Kidney capillary endothelial cell (primary cell): ENCODE data around the gene NMD3.
A peak's percentile ranks its signal among the peaks of the same experiment; 100 is the strongest.
"Not testable (repeated sequence)": the region's sequence is repeated elsewhere in the genome, so short reads cannot be mapped to it uniquely, and the experiment has no call there.

Experiments used
- DNase-seq: peaks from one replicate; pipeline ENCODE4 v3.0.0-alpha.2; 2018; ENCODE audit warnings: low spot score

NMD3 gene

GRCh38 chr3:161220850-161221753 lies at the start of gene NMD3:
Gene NMD3, plus strand, starts transcription at chr3:161221311. Its CDS starts 703 bp downstream, at chr3:161222014.
- DNase-seq, result peak; percentile 83

GRCh38 chr3:161171639-161172552 lies 49.2 kb upstream of the NMD3 start:
- DNase-seq, result no peak

GRCh38 chr3:161175506-161175905 lies 45.6 kb upstream of the NMD3 start:
- no peak for DNase-seq

- DNase-seq, result no peak
These were observed 43.1 kb upstream of the NMD3 start for GRCh38 chr3:161177991-161178390.

- DNase-seq, result not testable (repeated sequence)
These were observed 39.7 kb upstream of the NMD3 start for GRCh38 chr3:161181371-161181770.

DNA sequence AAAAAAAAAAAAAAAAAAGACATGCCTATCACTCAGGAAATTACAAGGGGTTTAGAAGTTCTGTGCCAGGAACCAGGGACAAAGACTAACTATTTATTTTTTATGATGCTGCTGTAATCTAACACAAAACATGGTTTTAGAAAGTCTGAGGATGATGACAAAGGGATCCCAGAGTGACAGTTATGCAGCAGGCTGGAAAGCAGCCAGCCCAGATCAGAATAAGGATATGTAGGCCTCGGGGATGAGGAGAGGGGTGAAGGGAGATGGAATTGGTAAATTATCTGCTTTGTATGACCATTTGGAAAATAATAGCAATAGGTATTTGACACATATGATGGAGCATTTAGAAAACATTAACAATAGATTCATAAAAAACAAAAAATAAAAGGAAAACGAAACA lies 34.1 kb upstream of the NMD3 start:
- DNase-seq, result no peak

DNA sequence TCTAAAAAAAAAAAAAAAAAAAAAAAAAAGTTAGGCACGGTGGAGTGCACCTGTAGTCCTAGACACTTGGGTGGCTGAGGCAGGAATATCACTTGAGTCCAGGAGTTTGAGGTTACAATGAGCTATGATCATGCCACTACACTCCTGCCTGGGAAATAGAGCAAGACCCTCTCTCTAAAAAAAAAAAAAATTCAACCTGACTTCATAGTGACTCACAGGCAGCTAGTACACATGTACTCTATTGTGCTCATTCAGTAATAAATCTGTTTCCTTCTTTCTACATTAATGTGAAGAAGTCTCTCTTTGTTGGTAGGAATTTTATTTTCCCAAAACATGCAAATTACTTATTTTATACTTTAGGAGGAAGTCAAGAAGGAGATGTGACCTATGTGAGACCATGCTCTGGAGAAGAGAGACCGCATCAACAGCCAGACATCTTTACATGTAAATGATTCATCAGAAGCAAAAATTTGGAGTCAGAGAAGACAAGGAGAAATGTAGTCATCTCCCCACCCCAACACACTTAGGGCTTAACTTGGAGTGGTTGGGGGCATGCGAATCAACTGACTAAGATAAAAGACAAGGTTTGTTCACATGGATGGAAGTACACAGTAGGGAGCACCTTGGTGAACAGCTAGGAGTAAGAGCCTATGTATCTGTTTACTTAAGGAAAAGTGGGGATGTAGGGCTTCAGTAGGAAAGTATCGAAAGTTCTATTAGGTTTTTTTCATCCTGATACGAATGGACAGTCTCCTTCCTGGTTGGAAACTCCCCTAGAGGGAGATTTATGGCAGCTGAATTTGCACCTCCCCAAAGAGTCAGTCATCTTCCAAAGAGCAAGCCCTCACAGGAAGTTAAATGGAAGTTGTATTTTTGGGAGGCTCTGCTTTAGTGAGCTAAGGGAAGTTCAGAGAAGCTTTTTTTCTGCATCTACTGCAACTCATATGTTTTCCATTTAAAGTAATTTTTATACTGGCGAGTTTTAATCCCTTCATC lies 23.0 kb upstream of the NMD3 start:
- DNase-seq, result peak; percentile 36

- DNase-seq, result no peak
These were observed 21.2 kb upstream of the NMD3 start for GRCh38 chr3:161199926-161200325.

- no peak for DNase-seq
These were observed 17.5 kb upstream of the NMD3 start for GRCh38 chr3:161203485-161204098.

DNA sequence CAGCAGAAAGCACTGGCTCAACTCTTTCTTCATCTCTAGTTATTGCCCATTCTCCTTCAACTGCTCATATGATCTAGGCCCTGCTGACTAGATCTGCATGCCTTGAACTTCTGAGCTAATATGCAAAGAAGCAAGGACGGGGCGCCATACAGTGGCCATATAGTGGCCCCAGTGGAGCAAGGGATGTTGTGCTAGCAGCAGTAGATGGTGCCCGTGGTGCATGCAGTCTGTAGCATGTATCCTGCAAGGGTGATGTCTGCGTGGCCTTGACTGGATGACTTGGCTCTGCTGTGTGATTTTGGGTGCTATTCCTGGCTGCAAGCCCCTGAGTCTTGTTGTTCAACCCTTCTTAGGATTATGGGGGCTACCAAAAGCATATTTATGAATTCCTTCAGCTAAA lies 12.2 kb upstream of the NMD3 start:
- DNase-seq, result no peak

DNA sequence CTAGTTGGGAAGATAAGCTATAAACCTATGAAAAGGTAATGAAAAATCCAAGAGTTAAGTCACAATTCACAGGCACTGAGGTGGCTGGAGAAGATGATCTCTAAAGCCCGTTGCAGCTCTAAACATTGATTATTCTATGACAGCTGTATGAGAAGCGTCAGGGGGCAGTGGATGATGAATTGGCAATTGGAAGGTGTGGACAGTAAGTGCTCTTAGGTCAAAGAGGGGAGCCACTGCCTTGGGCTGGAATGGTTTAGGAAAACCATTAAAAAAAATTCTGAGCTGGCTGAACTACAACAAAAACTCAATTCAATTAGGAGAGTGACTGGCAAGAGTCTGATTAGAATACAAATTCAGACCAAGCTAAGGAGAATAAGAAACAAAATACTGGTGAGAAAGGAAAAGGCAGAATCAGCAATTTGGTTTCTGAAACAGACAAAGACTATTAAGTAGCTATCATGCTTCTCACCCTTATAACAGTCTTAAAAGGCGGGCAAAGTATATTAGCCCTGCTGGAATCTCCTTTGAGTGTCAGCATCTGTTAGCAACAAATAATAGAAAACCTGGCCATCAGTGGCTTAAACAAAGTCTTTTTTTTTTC lies 8.8 kb upstream of the NMD3 start:
- no peak for DNase-seq

DNA sequence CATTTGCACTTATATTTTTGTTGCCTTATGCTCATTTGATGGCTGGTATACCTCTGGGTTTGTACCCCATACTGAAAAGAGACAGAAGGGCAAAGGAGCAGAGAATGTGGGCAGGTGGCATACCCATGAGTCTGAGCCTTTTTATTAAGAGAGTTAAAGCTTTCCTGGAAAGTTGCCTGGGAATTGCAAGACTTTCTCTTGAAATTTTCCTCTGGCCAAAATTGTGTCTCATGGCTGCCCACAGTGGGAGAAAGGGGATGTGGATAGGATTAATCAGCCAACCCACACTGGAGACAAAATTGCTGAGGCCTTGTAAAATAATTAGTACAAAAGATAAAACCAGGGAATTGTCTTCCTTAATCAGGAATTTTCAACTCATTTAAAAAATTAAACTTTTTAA lies 8.2 kb upstream of the NMD3 start:
- no peak for DNase-seq

DNA sequence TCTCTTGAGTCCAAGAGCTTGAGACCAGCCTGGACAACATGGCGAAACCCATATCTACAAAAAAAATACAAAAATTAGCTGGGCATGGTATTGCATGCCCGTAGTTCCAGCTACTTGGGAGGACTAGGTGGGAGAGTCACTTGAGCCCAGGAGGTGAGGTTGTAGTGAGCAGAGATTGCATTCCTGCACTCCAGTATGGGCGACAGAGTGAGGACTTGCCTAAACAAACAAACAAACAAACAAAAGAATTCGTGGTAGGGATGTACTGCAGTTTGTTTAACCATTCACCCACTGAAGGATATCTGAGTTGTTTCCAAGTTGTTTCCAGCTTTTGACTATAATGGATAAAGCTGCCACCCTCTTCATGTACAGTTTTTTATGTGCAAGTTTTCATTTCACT lies 7.5 kb upstream of the NMD3 start:
- no peak for DNase-seq

DNA sequence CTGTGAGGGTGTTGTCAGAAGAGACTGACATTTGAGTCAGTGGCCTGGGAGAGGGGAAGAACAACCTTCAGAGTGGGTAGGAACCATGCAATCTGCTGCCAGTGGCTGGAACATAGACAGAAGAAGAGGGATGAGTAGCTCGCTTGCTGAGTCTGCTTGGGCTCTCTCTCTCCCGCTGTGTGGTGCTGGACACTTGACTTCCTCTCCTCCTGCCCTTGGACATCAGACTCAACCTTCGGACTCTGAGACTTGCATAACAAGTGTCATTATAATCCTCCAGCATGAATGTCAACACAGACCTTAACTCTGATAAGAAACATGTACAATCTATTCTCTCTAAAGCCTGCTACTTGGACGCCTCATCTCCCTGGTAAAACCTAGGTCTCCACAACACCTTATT lies 5.9 kb upstream of the NMD3 start:
- no peak for DNase-seq

GRCh38 chr3:161217496-161217895 lies 3.6 kb upstream of the NMD3 start:
- DNase-seq, result no peak

- no peak for DNase-seq
These were observed 1.6 kb upstream of the NMD3 start for GRCh38 chr3:161219495-161219894.

DNA sequence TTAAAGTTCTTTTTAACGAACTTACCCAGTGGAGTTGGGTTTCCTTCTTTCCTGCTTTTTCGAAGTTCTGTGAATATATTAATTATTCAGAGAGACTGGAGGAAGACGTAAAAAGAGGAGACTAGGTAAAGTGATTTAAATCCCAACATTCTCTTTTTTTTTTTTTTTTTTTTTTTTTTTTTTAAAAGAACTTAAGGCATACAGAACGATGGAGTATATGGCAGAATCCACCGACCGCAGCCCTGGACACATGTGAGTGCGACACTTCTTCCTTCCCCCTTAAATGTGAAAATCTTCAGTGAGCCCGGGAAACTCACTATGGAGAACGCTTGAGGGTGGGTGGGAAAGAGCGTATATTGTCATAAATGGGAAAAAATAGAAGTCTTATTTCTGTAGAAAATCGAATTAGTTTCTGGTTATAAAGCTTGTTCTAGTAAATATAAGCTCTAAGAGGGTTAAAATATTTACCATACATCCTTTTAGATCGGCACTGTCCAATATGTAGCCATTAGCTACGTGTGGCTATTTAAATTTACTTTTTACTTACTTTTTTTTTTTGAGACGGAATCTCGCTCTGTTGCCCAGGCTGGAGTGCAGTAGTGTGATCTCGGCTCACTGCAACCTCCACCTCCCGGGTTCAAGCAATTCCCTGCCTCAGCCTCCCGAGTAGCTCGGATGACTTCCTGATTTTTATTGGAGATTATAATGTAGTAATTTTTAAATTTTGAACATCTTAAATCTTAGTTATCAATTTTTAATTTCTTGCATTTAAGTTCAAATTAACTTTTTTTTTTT lies 892 bp downstream of the NMD3 start:
- peak; percentile 11 for DNase-seq

GRCh38 chr3:161222662-161223061 lies 1.6 kb downstream of the NMD3 start:
- peak; percentile 4 for DNase-seq

- no peak for DNase-seq
These were observed 3.7 kb downstream of the NMD3 start for GRCh38 chr3:161224786-161225185.

GRCh38 chr3:161230621-161231171 lies 9.6 kb downstream of the NMD3 start:
- no peak for DNase-seq
